ENCODE measurements around the gene STAU1.

- TF ChIP-seq CTCF (IDR thresholded peaks at IDR 0.05) (no peak), EZH2 (IDR thresholded peaks at IDR 0.05) (no peak), EZH2phosphoT487 (IDR thresholded peaks at IDR 0.05) (no peak)
Measured at GRCh38 chr20:49133571-49133970, 54.6 kb downstream of the STAU1 start.

Measured in neural progenitor cell (in vitro differentiated cells).